Stimulated activated memory B cell treated with anti-CD40 and anti-IgM and Interleukin-4, amounts not matched to agents 10 μg/mL and 1 μg/mL and 100 μg/mL, for 72 hours (primary cell): ENCODE data around the gene PPP1R10.
"Not testable (repeated sequence)": the region's sequence is repeated elsewhere in the genome, so short reads cannot be mapped to it uniquely, and the experiment has no call there.

Experiments used
- ATAC-seq: fragments of 150-1000 bp; cut with Tn5 transposase; 2 replicates; pipeline ENCODE4 v1.10.0; 2021
- H3K27ac Mint-ChIP-seq: one replicate; pipeline ENCODE4 v1.8.0; 2022; ENCODE audit warnings: mild to moderate bottlenecking, mixed read lengths
- H3K27me3 Mint-ChIP-seq: one replicate; pipeline ENCODE4 v1.8.0; 2022; ENCODE audit warnings: mixed read lengths
- H3K36me3 Mint-ChIP-seq: one replicate; pipeline ENCODE4 v1.8.0; 2022; ENCODE audit warnings: mixed read lengths
- H3K4me1 Mint-ChIP-seq: one replicate; pipeline ENCODE4 v1.8.0; 2022; ENCODE audit warnings: mixed read lengths
- H3K4me3 Mint-ChIP-seq: one replicate; pipeline ENCODE4 v1.8.0; 2022; ENCODE audit warnings: mild to moderate bottlenecking, moderate library complexity, mixed read lengths
- H3K9me3 Mint-ChIP-seq: one replicate; pipeline ENCODE4 v1.8.0; 2022; ENCODE audit warnings: mixed read lengths

PPP1R10 gene

GRCh38 chr6:30613251-30614043 is 3.6 kb downstream of the PPP1R10 start:
- H3K4me1 Mint-ChIP-seq, result peaks cover 55% of the 10 kb centered on the region
- H3K36me3 Mint-ChIP-seq, result peaks cover 64% of the 10 kb centered on the region
- peak overlapping the region; percentile 41 for H3K4me3 Mint-ChIP-seq
- no peaks in the 10 kb centered on the region for H3K9me3 Mint-ChIP-seq
- H3K27me3 Mint-ChIP-seq, result no peaks in the 10 kb centered on the region
- no peak for ATAC-seq
- H3K27ac Mint-ChIP-seq, result peak overlapping the region; percentile 97

- no peak for ATAC-seq
- Mint-ChIP-seq H3K36me3 (peaks cover 67% of the 10 kb centered on the region), H3K4me1 (peaks cover 54% of the 10 kb centered on the region), H3K9me3 (no peaks in the 10 kb centered on the region), H3K27me3 (no peaks in the 10 kb centered on the region), H3K27ac (peak overlapping the region; percentile 97), H3K4me3 (no peak overlapping the region)
Measured at GRCh38 chr6:30612687-30613248, 4.3 kb downstream of the PPP1R10 start.

GRCh38 chr6:30612213-30612612 is 4.8 kb downstream of the PPP1R10 start:
- no peaks in the 10 kb centered on the region for H3K9me3 Mint-ChIP-seq
- no peak overlapping the region for H3K4me3 Mint-ChIP-seq
- peaks cover 71% of the 10 kb centered on the region for H3K36me3 Mint-ChIP-seq
- no peaks in the 10 kb centered on the region for H3K27me3 Mint-ChIP-seq
- ATAC-seq, result no peak
- peaks cover 60% of the 10 kb centered on the region for H3K4me1 Mint-ChIP-seq
- peak overlapping the region; percentile 69 for H3K27ac Mint-ChIP-seq

- ATAC-seq, result no peak
- H3K4me3 Mint-ChIP-seq, result no peak overlapping the region
- no peaks in the 10 kb centered on the region for H3K9me3 Mint-ChIP-seq
- peaks cover 61% of the 10 kb centered on the region for H3K4me1 Mint-ChIP-seq
- H3K36me3 Mint-ChIP-seq, result peaks cover 68% of the 10 kb centered on the region
- H3K27ac Mint-ChIP-seq, result peak overlapping the region; percentile 69
- no peaks in the 10 kb centered on the region for H3K27me3 Mint-ChIP-seq
Measured at GRCh38 chr6:30611856-30612194, 5.2 kb downstream of the PPP1R10 start.

- no peak for ATAC-seq
- Mint-ChIP-seq H3K4me3 (no peak overlapping the region), H3K27ac (peak overlapping the region; percentile 69), H3K9me3 (no peaks in the 10 kb centered on the region), H3K27me3 (no peaks in the 10 kb centered on the region), H3K36me3 (peaks cover 68% of the 10 kb centered on the region), H3K4me1 (peaks cover 61% of the 10 kb centered on the region)
Measured at GRCh38 chr6:30611150-30611855, 5.7 kb downstream of the PPP1R10 start.

GRCh38 chr6:30610065-30610464 is 7.0 kb downstream of the PPP1R10 start:
- Mint-ChIP-seq H3K27ac (peak overlapping the region; percentile 59), H3K4me1 (peaks cover 61% of the 10 kb centered on the region), H3K36me3 (peaks cover 68% of the 10 kb centered on the region), H3K9me3 (no peaks in the 10 kb centered on the region), H3K27me3 (no peaks in the 10 kb centered on the region), H3K4me3 (no peak overlapping the region)
- ATAC-seq, result no peak

- Mint-ChIP-seq H3K4me3 (no peak overlapping the region), H3K36me3 (peaks cover 78% of the 10 kb centered on the region), H3K27me3 (no peaks in the 10 kb centered on the region), H3K4me1 (peaks cover 29% of the 10 kb centered on the region), H3K27ac (no peak overlapping the region), H3K9me3 (no peaks in the 10 kb centered on the region)
- ATAC-seq, result no peak
Measured at GRCh38 chr6:30603961-30604360, 13.1 kb downstream of the PPP1R10 start.

GRCh38 chr6:30601815-30602641 is 15.0 kb downstream of the PPP1R10 start:
- no peak overlapping the region for H3K27ac Mint-ChIP-seq
- H3K4me1 Mint-ChIP-seq, result peaks cover 29% of the 10 kb centered on the region
- no peak for ATAC-seq
- no peaks in the 10 kb centered on the region for H3K9me3 Mint-ChIP-seq
- peaks cover 63% of the 10 kb centered on the region for H3K36me3 Mint-ChIP-seq
- H3K4me3 Mint-ChIP-seq, result no peak overlapping the region
- no peaks in the 10 kb centered on the region for H3K27me3 Mint-ChIP-seq

GRCh38 chr6:30601436-30601814 is 15.6 kb downstream of the PPP1R10 start:
- Mint-ChIP-seq H3K27me3 (no peaks in the 10 kb centered on the region), H3K27ac (no peak overlapping the region), H3K9me3 (no peaks in the 10 kb centered on the region), H3K36me3 (peaks cover 59% of the 10 kb centered on the region), H3K4me3 (no peak overlapping the region), H3K4me1 (peaks cover 32% of the 10 kb centered on the region)
- no peak for ATAC-seq

- ATAC-seq, result no peak
- Mint-ChIP-seq H3K36me3 (peaks cover 53% of the 10 kb centered on the region), H3K4me1 (peaks cover 32% of the 10 kb centered on the region), H3K27ac (no peak overlapping the region), H3K9me3 (no peaks in the 10 kb centered on the region), H3K4me3 (no peak overlapping the region), H3K27me3 (no peaks in the 10 kb centered on the region)
Measured at GRCh38 chr6:30600451-30600961, 16.5 kb downstream of the PPP1R10 start.

GRCh38 chr6:30599625-30600324 is 17.3 kb downstream of the PPP1R10 start:
- Mint-ChIP-seq H3K27me3 (no peaks in the 10 kb centered on the region), H3K4me1 (peaks cover 32% of the 10 kb centered on the region), H3K9me3 (no peaks in the 10 kb centered on the region), H3K36me3 (peaks cover 51% of the 10 kb centered on the region), H3K4me3 (no peak overlapping the region), H3K27ac (no peak overlapping the region)
- no peak for ATAC-seq

- no peak for ATAC-seq
- peaks cover 51% of the 10 kb centered on the region for H3K36me3 Mint-ChIP-seq
Measured at GRCh38 chr6:30598912-30599624, 18.0 kb downstream of the PPP1R10 start.

GRCh38 chr6:30597315-30598144 is 19.5 kb downstream of the PPP1R10 start:
- H3K36me3 Mint-ChIP-seq, result peaks cover 39% of the 10 kb centered on the region
- H3K4me3 Mint-ChIP-seq, result not testable (repeated sequence)

More at GRCh38 chr6:30598912-30599624, 18.0 kb downstream of the PPP1R10 start:
- Mint-ChIP-seq H3K27ac (no peak overlapping the region), H3K4me3 (no peak overlapping the region), H3K9me3 (no peaks in the 10 kb centered on the region), H3K27me3 (no peaks in the 10 kb centered on the region), H3K4me1 (peaks cover 28% of the 10 kb centered on the region)

More at GRCh38 chr6:30597315-30598144, 19.5 kb downstream of the PPP1R10 start:
- not testable (repeated sequence) for H3K27me3 Mint-ChIP-seq, H3K9me3 Mint-ChIP-seq
- Mint-ChIP-seq H3K4me1 (peaks cover 15% of the 10 kb centered on the region), H3K27ac (peak overlapping the region; percentile 20)
- ATAC-seq, result peak; percentile 88
